ENCODE results near the gene PLAGL2.

Gene PLAGL2

DNA sequence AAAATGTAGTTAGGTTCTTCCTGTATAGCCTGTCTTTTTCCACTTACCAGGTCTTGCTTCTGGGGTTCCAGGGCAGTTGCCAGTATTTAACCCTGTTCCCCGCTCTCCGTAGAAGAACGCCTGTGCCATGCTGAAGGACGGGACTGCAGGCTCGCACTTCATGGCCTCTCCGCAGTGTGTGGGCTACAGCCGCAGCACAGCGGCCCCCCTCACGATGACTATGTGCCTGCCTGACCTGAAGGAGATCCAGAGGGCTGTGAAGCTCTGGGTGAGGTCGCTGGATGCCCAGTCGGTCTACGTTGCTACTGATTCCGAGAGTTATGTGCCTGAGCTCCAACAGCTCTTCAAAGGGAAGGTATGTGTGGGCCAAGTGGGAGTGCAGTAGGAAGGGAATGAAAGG is 23.2 kb upstream of the PLAGL2 start:
- no peak for DNase-seq

DNA sequence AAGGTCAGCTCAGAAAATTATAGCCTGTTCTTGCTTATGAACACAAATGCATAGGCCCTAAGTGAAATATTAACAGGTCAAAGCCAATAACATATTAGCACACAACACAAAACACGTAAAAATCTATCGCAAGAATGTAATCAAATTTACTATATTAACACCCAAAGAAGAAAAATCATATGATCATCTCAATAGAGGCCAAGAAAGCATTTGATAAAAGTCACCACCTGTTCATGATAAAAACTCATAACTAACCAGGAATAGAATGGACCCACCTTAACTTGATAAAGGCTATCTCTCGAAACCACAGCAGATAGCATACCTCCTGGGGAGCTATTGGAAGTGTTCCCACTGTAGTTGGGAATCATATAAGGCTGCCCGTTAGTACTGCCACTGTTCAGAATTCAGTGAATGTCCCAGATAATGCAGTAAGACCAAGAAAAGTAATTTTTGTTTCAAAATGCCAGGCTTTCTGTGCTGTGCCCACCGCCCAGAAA is 21.8 kb upstream of the PLAGL2 start:
- no peak for DNase-seq

- DNase-seq, result no peak
Observed at GRCh38 chr20:32227744-32228688, 20.5 kb upstream of the PLAGL2 start.

- no peak for DNase-seq
Observed at GRCh38 chr20:32227306-32227705, 19.8 kb upstream of the PLAGL2 start.

GRCh38 chr20:32226391-32226790 is 18.8 kb upstream of the PLAGL2 start:
- no peak for DNase-seq

DNA sequence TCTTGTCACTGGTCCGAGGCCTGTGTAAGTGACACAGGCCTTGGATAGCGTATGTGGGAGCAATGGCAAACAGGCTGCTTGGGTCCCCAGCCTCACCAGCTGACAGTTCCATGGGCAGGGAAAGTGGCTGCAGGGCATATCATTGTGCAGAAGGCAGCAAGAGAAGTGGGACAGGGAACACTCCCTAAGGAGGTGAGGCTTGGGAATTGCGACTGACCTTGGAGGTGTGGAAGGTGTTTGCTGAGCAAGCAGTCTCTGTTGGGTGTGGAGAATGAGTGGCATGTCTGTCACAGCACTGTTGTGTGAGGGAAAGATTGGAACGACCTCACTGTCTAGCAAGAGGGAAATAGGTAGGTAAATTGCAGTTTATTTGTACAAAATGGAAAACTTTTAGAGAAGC is 16.9 kb upstream of the PLAGL2 start:
- DNase-seq, result no peak

DNA sequence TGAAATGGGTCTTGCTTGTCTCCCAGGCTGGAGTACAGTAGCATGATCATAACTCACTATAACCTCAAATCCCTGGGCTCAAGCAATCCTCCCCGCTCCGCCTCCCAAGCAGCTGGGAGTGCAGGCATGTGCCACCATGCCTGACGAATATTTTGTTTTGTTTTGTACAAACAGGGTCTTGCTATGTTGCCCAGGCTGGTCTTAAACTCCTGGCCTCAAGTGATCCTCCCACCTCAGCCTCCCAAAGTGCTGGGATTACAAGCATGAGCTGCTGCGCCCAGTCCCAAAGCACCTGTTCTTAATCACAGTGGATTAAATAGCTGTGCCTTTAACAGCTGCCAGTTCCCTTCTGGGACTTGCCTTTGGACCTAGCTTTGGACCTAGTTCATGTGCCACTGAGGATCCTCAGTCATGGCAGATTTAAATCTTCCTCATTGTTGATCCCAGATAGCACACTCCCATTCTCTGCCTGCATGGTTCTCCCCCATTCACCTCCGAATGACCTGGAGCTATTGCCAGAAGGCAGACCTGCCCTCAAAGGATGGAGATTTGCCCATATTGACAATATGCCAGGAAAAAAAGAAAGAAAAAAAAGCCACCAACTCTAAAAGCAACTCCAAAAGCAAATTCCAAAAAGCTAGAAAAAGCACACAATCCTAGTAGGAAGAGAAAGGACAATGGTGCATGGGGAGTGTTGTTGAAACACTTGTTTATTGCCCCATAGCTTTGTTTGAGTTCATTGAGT is 10.8 kb upstream of the PLAGL2 start:
- no peak for DNase-seq

DNA sequence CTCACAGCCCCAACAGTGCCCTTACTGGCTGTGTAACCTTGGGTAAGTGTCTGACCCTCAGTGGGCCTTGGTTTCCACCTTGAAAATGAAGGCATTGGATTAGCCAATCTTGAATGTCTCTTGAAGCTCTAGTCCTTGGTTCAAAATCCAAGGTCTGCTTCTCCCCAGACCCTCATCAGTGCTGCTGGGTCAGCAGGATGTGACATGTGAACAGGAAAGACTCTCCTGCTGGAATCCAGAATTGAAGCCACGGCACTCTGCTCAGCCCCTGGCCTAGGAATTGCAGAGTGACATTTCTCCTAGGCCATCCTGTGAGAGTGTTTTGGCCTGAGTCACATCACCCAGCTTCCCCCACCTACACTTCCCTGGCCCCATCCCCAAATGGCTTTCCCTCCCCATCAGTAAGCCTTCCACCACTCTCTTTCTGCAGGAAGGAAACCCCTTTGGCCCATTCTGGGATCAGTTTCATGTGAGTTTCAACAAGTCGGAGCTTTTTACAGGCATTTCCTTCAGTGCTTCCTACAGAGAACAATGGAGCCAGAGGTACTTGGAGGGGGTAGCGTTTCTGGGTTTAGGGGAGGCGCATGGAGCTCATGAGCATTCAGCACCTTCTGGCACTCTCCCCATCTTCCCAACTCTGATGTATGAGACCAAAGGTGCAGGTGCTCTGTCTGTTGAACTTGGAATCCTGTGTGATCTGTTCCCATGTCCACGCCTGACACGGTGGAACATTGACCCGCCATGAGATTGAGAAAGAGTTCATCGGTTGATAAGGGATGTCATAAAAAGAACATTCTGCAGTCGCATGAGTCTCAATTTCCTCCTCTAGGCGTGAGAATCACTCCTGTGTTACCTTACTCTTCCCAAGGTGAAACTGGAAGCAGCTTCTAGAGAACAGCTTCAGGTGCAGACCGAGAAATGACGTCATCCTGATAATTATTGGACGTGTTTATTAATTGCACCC is 8.9 kb upstream of the PLAGL2 start:
- no peak for DNase-seq

GRCh38 chr20:32215729-32216128 is 8.2 kb upstream of the PLAGL2 start:
- no peak for DNase-seq

DNA sequence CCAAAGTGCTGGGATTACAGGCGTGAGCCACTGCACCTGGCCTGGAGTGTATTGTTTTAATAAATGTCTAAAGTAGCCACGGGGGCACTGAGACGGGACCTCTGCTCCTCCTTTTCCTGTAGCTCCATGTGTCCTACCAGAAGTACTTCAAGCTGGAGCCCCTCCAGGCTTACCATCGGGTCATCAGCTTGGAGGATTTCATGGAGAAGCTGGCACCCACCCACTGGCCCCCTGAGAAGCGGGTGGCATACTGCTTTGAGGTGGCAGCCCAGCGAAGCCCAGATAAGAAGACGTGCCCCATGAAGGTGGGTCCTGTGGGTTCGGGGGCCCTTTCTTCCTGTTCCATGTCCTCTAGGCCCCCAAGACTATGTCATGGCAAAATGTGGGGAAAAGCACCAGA is 7.6 kb upstream of the PLAGL2 start:
- no peak for DNase-seq

DNA sequence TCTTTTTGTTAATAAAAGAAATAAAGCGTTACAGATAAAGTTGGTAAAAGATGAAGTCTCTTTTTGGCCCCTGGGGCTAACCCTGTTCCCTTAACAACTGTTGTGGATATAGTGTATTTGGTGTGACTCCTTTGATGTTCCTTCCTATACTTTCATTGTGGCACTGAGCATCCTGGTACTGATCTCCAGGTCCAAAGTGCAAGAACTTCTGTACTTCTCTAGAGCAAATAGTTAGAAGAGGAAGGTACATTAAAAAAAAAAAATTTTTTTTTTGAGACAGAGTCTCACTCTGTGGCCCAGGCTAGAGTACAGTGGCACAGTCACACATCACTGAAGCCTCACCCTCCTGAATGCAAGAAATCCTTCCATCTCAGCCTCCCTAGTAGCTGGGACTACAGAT is 6.3 kb upstream of the PLAGL2 start:
- no peak for DNase-seq

GRCh38 chr20:32209850-32210605 is 2.5 kb upstream of the PLAGL2 start:
- DNase-seq, result no peak

- DNase-seq, result no peak
Observed at GRCh38 chr20:32208499-32209154, 1.1 kb upstream of the PLAGL2 start.

- no peak for DNase-seq
Observed at GRCh38 chr20:32206760-32207625, 550 bp downstream of the PLAGL2 start.

- DNase-seq, result no peak
Observed at GRCh38 chr20:32205843-32206759, 1.4 kb downstream of the PLAGL2 start.

- no peak for DNase-seq
Observed at GRCh38 chr20:32205110-32205842, 2.3 kb downstream of the PLAGL2 start.

GRCh38 chr20:32204205-32205109 is 3.1 kb downstream of the PLAGL2 start:
- DNase-seq, result no peak

Data from SHP77 (cell line).